ENCODE measurements around the gene AQP1.
A peak's percentile ranks its signal among the peaks of the same experiment; 100 is the strongest.

Gene AQP1

GRCh38 chr7:30970074-30970473 is 58.4 kb downstream of the AQP1 start:
- TF ChIP-seq CTCF (IDR thresholded peaks at IDR 0.05; ENCODE audit: insufficient read depth, low read depth, low read length, missing control alignments): no peak
- no peak overlapping the region for H3K4me3 ChIP-seq (ENCODE audit: low read depth, low read length)
- DNase-seq (ENCODE audit: low read depth): no peak

- no peak overlapping the region for H3K4me3 ChIP-seq (ENCODE audit: low read depth, low read length)
- no peak for TF ChIP-seq CTCF (IDR thresholded peaks at IDR 0.05; ENCODE audit: insufficient read depth, low read depth, low read length, missing control alignments)
- DNase-seq (ENCODE audit: low read depth): peak; percentile 21
These were observed 59.0 kb downstream of the AQP1 start for GRCh38 chr7:30970594-30971094.

GRCh38 chr7:30971440-30971839 is 59.8 kb downstream of the AQP1 start:
- TF ChIP-seq CTCF (IDR thresholded peaks at IDR 0.05; ENCODE audit: insufficient read depth, low read depth, low read length, missing control alignments): no peak
- H3K4me3 ChIP-seq (ENCODE audit: low read depth, low read length): no peak overlapping the region
- no peak for DNase-seq (ENCODE audit: low read depth)

GRCh38 chr7:30971840-30972563 is 60.3 kb downstream of the AQP1 start:
- H3K4me3 ChIP-seq (ENCODE audit: low read depth, low read length): no peak overlapping the region
- no peak for DNase-seq (ENCODE audit: low read depth)
- no peak for TF ChIP-seq CTCF (IDR thresholded peaks at IDR 0.05; ENCODE audit: insufficient read depth, low read depth, low read length, missing control alignments)

GRCh38 chr7:30973292-30973691 is 61.6 kb downstream of the AQP1 start:
- H3K4me3 ChIP-seq (ENCODE audit: low read depth, low read length): no peak overlapping the region
- DNase-seq (ENCODE audit: low read depth): no peak
- TF ChIP-seq CTCF (IDR thresholded peaks at IDR 0.05; ENCODE audit: insufficient read depth, low read depth, low read length, missing control alignments): no peak

GRCh38 chr7:30973791-30974604 is 62.3 kb downstream of the AQP1 start:
- no peak overlapping the region for H3K4me3 ChIP-seq (ENCODE audit: low read depth, low read length)
- no peak for DNase-seq (ENCODE audit: low read depth)
- no peak for TF ChIP-seq CTCF (IDR thresholded peaks at IDR 0.05; ENCODE audit: insufficient read depth, low read depth, low read length, missing control alignments)

Data from GM12865 (cell line).